HepG2 (cell line): ENCODE measurements around the gene OR2B2. TPM values are rescaled to one million over a fixed set of nuclear protein-coding genes. Genes with fewer than 3 reads are reported as not detected.
A peak's percentile ranks its signal among the peaks of the same experiment; 100 is the strongest.

Experiments used
- CREB1 ChIP-seq, 2 experiments: fragments of 450-650 bp in 1 of 2; IDR thresholded peaks; 2 replicates each; pipeline ENCODE4 v1.6.1; 2016 to 2017; ENCODE audit warnings: control low read depth in 1 of 2, mild to moderate bottlenecking in 1 of 2, missing compliant biosample characterization in 1 of 2, missing genetic modification characterization in 1 of 2
- HDAC1 ChIP-seq: sonication (generic); formaldehyde crosslinking; IDR thresholded peaks from 2 replicates; pipeline ENCODE4 v1.5.1; 2020; ENCODE audit warnings: mild to moderate bottlenecking, missing genetic modification reagents
- KLF13 ChIP-seq: sonication (generic); formaldehyde crosslinking; IDR thresholded peaks from 2 replicates; pipeline ENCODE4 v1.4.0; 2020; ENCODE audit warnings: mild to moderate bottlenecking, missing genetic modification reagents
- SMC3 ChIP-seq: IDR thresholded peaks from 2 replicates; pipeline ENCODE4 v1.6.1; 2011; ENCODE audit warnings: low read length, improper control_type of control experiment
- SP2 ChIP-seq: sonication (generic); formaldehyde crosslinking; IDR thresholded peaks from 2 replicates; pipeline ENCODE4 v1.5.1; 2020; ENCODE audit warnings: mild to moderate bottlenecking, missing genetic modification reagents
- TEAD3 ChIP-seq: optimal IDR thresholded peaks from 2 replicates; pipeline ENCODE3; 2016; ENCODE audit warnings: borderline replicate concordance
- TGIF2 ChIP-seq: IDR thresholded peaks from 2 replicates; pipeline ENCODE4 v1.6.1; 2016; ENCODE audit warnings: control low read depth, missing compliant biosample characterization
- TP53 ChIP-seq: sonication (generic); formaldehyde crosslinking; conservative IDR thresholded peaks from 2 replicates; pipeline ENCODE4 v1.4.0; 2020; ENCODE audit warnings: missing genetic modification reagents
- ZNF720 ChIP-seq: sonication (generic); formaldehyde crosslinking; IDR thresholded peaks from 2 replicates; pipeline ENCODE4 v1.4.0; 2020; ENCODE audit warnings: missing genetic modification reagents
- ZNF773 ChIP-seq: sonication (generic); formaldehyde crosslinking; IDR thresholded peaks from 2 replicates; pipeline ENCODE4 v1.4.0; 2020; ENCODE audit warnings: missing genetic modification reagents, borderline replicate concordance
- polyA plus RNA-seq, 8 experiments: library from polyadenylated mRNA; depleted of rRNA in 3 of 8; stranded (reverse) in 7 of 8; unstranded in 1 of 8; fragments of >200 nt; fragmentation: Illumina TruSeq in 4 of 8; extraction: Trizol in 4 of 8; gene quantifications; 2 replicates each; pipeline versions ENCODE4 v1.2.1 to v1.2.3, GENCODE V29; 2011 to 2016; ENCODE audit warnings: low read depth in 4 of 8, missing spikeins in 1 of 8, mixed read lengths in 1 of 8; ENCODE audit not compliant: insufficient read depth in 1 of 8
- total RNA-seq, 5 experiments: library from RNA; depleted of rRNA; stranded (reverse); fragments of >200 nt; fragmentation: Illumina TruSeq; extraction: Trizol; gene quantifications; 2 replicates each; pipeline ENCODE4 v1.2.3, GENCODE V29; 2016; ENCODE audit warnings: low read depth in 1 of 5
- TF ChIP-seq, protein P1 (sequence below): sonication (generic); IDR thresholded peaks from 2 replicates; pipeline ENCODE4 v1.6.1; 2016; ENCODE audit warnings: low read depth, borderline replicate concordance
- TF ChIP-seq, protein P2 (sequence below): IDR thresholded peaks from 2 replicates; pipeline ENCODE4 v1.6.1; 2012; ENCODE audit warnings: low read depth, low read length, improper control_type of control experiment
- TF ChIP-seq, protein P3 (sequence below): sonication (generic); formaldehyde crosslinking; IDR thresholded peaks from 2 replicates; pipeline ENCODE4 v1.5.0; 2020; ENCODE audit warnings: mild to moderate bottlenecking, missing genetic modification reagents, borderline replicate concordance
- TF ChIP-seq, protein P4 (sequence below): sonication (generic); formaldehyde crosslinking; IDR thresholded peaks from 2 replicates; pipeline ENCODE4 v1.4.0; 2020; ENCODE audit warnings: low read depth, mild to moderate bottlenecking, missing genetic modification reagents
- TF ChIP-seq, protein P5 (sequence below): sonication (generic); formaldehyde crosslinking; IDR thresholded peaks from 2 replicates; pipeline ENCODE4 v1.4.0; 2020; ENCODE audit warnings: low read depth, missing genetic modification reagents

OR2B2 gene
- total and polyA plus RNA-seq, 2 of the 13 experiments (the other 11 are each of a cell fraction or from before 2014, with no cell fraction given) = not detected

DNA sequence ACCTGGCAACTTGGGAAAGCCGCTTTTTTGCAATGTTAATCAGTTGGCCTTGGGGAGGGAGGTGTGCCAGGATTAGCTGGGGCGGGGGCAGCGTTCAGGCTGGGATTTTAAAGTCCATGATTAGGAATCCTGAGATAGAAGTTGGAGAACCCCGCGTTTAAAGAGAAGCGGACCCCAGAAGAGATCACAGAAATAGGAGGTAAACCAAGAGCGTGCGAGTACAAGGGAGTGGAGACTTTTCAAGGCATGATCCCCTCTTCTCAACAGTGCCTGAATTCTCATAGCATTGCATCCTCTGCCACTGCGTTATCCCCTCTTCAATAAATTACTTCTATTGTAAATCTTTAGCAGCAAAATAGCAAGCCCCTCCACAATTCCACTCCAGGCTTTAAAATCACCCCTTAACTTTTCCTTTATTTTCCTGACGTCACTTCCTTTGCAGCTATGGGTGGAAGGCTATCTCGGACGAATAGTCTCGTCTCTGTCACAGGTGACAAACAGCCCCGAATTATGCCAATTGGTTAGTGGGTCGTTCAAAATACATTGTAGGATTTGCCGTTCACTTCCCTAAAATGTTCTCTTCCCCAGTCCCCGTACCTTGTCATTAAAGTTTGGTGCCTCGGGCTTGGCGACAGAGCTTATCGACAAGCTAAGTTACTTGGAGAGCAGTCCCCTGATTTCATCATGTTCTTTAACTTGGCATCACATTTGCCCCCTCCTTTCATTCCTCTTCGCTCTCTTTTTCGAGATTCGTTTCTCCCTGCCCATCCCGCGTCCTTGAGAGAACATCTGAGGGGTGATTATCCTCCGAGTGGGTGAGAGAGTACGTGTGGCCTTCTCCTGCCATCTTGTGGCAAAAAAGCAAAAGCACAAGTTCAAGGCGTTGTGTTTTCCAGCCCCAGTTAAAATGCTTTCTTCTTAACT is 17.1 kb downstream of the OR2B2 start (continued):
- TF ChIP-seq, protein P1, sequence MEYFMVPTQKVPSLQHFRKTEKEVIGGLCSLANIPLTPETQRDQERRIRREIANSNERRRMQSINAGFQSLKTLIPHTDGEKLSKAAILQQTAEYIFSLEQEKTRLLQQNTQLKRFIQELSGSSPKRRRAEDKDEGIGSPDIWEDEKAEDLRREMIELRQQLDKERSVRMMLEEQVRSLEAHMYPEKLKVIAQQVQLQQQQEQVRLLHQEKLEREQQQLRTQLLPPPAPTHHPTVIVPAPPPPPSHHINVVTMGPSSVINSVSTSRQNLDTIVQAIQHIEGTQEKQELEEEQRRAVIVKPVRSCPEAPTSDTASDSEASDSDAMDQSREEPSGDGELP = 0 out of 2 replicates have a peak, but pooled peaks have one; percentile 36
- TF ChIP-seq HDAC1 (CRISPR knock-in tag) (peak; percentile 66; the same call in 1 of the 2 replicates), CREB1 (IDR thresholded peaks at IDR 0.05) (peak; percentile 96), CREB1 (CRISPR knock-in tag; IDR thresholded peaks at IDR 0.05) (peak; percentile 97), TGIF2 (CRISPR knock-in tag) (peak; percentile 63; the same call in 1 of the 2 replicates), SP2 (CRISPR knock-in tag) (peak; percentile 39; the same call in 1 of the 2 replicates), ZNF773 (CRISPR knock-in tag) (no peak), KLF13 (CRISPR knock-in tag) (no peak), SMC3 (peak; percentile 89), TP53 (CRISPR knock-in tag) (0 out of 2 replicates have a peak, but pooled peaks have one; percentile 12), TEAD3 (CRISPR knock-in tag) (peak; percentile 17), ZNF720 (CRISPR knock-in tag) (no peak)
- TF ChIP-seq, protein P2, sequence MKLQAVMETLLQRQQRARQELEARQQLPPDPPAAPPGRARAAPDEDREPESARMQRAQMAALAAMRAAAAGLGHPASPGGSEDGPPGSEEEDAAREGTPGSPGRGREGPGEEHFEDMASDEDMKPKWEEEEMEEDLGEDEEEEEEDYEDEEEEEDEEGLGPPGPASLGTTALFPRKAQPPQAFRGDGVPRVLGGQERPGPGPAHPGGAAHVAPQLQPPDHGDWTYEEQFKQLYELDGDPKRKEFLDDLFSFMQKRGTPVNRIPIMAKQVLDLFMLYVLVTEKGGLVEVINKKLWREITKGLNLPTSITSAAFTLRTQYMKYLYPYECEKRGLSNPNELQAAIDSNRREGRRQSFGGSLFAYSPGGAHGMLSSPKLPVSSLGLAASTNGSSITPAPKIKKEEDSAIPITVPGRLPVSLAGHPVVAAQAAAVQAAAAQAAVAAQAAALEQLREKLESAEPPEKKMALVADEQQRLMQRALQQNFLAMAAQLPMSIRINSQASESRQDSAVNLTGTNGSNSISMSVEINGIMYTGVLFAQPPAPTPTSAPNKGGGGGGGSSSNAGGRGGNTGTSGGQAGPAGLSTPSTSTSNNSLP = peak; percentile 34; the same call in 1 of the 2 replicates
- TF ChIP-seq, protein P3, sequence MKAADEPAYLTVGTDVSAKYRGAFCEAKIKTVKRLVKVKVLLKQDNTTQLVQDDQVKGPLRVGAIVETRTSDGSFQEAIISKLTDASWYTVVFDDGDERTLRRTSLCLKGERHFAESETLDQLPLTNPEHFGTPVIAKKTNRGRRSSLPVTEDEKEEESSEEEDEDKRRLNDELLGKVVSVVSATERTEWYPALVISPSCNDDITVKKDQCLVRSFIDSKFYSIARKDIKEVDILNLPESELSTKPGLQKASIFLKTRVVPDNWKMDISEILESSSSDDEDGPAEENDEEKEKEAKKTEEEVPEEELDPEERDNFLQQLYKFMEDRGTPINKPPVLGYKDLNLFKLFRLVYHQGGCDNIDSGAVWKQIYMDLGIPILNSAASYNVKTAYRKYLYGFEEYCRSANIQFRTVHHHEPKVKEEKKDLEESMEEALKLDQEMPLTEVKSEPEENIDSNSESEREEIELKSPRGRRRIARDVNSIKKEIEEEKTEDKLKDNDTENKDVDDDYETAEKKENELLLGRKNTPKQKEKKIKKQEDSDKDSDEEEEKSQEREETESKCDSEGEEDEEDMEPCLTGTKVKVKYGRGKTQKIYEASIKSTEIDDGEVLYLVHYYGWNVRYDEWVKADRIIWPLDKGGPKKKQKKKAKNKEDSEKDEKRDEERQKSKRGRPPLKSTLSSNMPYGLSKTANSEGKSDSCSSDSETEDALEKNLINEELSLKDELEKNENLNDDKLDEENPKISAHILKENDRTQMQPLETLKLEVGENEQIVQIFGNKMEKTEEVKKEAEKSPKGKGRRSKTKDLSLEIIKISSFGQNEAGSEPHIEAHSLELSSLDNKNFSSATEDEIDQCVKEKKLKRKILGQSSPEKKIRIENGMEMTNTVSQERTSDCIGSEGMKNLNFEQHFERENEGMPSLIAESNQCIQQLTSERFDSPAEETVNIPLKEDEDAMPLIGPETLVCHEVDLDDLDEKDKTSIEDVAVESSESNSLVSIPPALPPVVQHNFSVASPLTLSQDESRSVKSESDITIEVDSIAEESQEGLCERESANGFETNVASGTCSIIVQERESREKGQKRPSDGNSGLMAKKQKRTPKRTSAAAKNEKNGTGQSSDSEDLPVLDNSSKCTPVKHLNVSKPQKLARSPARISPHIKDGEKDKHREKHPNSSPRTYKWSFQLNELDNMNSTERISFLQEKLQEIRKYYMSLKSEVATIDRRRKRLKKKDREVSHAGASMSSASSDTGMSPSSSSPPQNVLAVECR (CRISPR knock-in tag) = peak; percentile 41; the same call in 1 of the 2 replicates
- TF ChIP-seq, protein P4, sequence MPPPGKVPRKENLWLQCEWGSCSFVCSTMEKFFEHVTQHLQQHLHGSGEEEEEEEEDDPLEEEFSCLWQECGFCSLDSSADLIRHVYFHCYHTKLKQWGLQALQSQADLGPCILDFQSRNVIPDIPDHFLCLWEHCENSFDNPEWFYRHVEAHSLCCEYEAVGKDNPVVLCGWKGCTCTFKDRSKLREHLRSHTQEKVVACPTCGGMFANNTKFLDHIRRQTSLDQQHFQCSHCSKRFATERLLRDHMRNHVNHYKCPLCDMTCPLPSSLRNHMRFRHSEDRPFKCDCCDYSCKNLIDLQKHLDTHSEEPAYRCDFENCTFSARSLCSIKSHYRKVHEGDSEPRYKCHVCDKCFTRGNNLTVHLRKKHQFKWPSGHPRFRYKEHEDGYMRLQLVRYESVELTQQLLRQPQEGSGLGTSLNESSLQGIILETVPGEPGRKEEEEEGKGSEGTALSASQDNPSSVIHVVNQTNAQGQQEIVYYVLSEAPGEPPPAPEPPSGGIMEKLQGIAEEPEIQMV (CRISPR knock-in tag) = no peak; the same call in 1 of the 2 replicates
- TF ChIP-seq, protein P5, sequence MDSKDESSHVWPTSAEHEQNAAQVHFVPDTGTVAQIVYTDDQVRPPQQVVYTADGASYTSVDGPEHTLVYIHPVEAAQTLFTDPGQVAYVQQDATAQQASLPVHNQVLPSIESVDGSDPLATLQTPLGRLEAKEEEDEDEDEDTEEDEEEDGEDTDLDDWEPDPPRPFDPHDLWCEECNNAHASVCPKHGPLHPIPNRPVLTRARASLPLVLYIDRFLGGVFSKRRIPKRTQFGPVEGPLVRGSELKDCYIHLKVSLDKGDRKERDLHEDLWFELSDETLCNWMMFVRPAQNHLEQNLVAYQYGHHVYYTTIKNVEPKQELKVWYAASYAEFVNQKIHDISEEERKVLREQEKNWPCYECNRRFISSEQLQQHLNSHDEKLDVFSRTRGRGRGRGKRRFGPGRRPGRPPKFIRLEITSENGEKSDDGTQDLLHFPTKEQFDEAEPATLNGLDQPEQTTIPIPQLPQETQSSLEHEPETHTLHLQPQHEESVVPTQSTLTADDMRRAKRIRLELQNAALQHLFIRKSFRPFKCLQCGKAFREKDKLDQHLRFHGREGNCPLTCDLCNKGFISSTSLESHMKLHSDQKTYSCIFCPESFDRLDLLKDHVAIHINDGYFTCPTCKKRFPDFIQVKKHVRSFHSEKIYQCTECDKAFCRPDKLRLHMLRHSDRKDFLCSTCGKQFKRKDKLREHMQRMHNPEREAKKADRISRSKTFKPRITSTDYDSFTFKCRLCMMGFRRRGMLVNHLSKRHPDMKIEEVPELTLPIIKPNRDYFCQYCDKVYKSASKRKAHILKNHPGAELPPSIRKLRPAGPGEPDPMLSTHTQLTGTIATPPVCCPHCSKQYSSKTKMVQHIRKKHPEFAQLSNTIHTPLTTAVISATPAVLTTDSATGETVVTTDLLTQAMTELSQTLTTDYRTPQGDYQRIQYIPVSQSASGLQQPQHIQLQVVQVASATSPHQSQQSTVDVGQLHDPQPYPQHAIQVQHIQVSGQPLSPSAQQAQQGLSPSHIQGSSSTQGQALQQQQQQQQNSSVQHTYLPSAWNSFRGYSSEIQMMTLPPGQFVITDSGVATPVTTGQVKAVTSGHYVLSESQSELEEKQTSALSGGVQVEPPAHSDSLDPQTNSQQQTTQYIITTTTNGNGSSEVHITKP (CRISPR knock-in tag) = 0 out of 2 replicates have a peak, but pooled peaks have one; percentile 26
